ENCODE results near the gene SMARCD3.

The SMARCD3 gene

DNA sequence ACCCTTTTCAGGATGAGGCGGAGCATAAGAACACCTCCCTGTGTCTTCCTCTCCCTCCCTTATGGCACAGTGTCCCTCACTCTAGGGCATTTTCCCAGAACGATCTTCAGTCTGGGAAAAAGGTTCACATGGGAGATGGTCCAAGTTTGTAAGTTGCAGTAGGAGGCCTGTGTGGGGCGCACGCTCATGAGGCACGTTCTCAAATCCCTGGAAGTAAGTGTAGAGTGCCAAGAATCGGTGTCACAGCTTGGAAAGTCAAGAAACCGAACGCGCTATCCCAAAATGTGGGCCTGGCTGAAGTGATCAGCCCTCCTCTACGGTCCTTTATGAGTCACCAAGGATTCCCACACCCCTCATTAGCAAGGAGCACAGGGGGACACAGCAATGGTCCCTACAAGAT is 23.9 kb upstream of the SMARCD3 start:
- no peak for DNase-seq

- DNase-seq = no peak
These were observed 23.3 kb upstream of the SMARCD3 start for GRCh38 chr7:151271699-151272355.

DNA sequence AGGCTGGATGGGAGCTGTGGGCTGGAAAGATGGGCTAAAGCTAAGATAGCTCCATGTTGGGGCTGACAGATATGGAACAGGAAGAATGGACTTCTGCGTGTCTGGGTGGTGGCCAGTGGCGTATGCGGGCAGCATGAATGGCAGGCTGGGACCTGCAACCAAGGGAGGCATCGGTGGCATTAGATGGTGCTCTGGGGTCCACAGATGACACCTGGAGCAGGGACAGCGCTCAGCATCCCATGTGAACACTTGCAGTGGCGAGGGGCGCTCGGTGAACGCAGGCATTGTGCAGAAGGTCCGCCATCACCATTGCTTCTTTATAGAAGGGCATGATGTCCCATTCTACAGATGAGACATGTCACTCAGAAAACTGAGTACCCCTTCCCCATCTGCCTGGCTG is 21.0 kb upstream of the SMARCD3 start:
- DNase-seq = no peak

DNA sequence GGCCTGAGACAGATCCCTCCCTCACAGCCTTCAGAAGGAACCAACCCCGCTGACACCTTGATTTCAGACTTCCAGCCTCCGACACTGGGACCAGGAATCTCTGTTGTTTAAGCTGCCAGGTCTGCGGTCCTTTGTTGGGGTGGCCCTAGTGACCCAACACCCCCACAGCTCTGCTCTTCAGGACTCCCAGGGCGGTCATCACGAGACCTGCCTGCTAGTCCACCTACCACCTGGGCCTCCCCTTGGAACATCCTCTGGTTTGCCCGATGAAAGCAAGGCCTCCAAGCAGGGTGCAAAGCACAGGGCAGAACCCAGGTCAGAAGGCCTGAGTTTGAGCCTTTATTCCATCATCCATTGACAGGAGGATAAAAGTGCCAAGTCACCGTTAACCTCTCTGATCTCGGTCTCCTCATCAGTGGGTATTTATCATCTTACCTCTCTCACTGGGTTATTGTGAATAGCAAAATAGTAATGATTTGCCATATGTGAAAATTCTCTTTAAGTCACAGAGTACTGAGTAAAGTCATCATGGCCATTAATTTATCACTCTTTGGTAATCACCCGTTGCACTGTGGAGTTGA is 16.9 kb upstream of the SMARCD3 start:
- no peak for DNase-seq

DNA sequence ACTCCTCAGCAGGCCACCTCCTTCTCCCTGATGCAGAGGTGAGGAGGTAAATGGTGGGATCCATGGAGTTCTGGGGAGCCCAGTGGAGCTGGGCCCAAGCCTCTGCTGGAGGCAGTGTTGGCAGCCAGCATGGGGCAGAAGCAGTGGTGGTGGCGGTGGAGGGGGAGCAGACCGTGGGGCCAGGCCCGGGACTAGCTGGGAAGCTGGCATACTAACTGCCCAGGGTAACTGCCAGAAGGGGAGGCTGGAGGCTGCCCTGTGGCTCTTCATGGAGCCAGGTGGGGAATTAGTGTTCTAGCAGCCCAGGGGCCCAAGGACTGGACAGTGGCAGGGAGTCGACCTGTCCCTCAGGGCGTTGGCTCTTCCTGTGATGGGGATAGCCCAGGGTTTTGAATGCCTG is 16.1 kb upstream of the SMARCD3 start:
- no peak for DNase-seq

- DNase-seq = no peak
These were observed 13.0 kb upstream of the SMARCD3 start for GRCh38 chr7:151261529-151261928.

DNA sequence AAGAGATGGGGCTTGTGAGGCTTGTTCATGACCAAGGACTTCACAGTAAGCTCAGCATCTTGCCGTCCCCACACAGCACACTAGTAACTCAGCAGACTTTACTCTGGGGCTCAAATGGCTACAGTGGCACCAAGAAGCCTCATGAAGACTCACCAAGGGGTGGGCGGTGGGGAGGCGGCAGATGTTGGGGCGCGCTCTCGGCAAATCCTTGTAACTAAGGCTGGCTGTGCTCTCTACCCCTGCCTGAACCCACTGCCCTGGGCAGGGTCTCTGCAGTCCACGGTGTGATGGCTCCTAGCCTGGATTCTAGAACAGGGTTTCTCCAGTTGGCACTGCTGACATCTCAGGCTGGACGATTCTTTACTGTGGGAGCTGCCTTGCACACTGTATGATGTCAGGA is 12.4 kb upstream of the SMARCD3 start:
- no peak for DNase-seq

- DNase-seq = no peak
These were observed 12.0 kb upstream of the SMARCD3 start for GRCh38 chr7:151260471-151260870.

GRCh38 chr7:151257990-151258389 is 9.5 kb upstream of the SMARCD3 start:
- no peak for DNase-seq

- DNase-seq = no peak
These were observed 8.0 kb upstream of the SMARCD3 start for GRCh38 chr7:151256410-151257045.

DNA sequence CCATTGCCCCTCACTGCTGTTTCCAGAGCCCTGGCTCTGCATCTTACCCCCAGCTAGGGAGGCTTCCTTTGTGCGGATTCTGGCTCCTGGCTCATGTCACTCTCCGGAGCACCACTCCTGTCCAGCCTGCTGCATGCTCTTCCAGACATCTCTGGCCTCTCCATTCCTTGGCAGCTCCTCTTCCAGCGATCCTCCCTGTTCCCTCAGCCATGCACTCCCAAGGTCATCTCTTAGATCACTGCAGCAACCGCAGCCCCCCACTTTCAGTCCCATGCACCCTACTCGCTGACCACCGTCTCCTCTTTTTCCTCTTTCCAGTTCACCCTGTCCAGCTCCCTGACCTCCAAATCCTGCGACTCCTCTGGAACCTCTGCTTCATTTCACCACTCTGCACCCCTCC is 6.9 kb upstream of the SMARCD3 start:
- DNase-seq = no peak

DNA sequence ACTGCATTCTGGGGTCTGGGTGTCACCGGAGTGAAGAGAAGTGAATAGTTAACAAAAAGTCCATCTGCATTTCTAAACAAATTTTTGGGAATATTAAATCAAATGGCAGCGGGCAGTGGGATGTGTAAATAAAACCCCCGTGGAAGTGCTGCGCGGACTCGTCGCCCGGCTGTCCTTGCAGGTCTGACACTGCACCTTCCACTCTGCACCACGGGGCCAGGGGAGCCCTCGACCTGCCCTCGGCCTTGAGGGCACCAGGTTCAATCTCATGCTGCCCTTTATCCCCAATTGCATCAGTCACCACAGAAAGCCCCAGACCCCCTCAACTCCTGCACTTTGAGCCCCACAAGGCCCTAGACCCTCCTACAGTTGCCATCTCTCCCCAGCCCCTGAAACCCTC is 6.4 kb upstream of the SMARCD3 start:
- no peak for DNase-seq

GRCh38 chr7:151254316-151254715 is 5.8 kb upstream of the SMARCD3 start:
- no peak for DNase-seq

- DNase-seq = no peak
These were observed 4.6 kb upstream of the SMARCD3 start for GRCh38 chr7:151252961-151253711.

DNA sequence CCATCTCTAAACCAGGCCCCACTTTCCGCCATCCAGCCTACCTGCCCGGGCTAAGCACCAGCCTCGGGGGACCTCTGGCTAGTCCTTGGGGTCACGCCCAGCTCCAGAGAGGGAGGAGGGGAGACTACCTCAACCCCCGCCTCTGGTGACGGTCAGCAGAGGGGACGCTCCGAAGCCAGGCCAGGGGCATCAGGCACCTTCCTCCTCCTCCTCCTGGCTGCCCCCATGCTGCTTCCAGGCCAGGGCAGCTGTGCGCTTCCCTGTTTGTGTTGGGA is 4.0 kb upstream of the SMARCD3 start:
- DNase-seq = no peak

DNA sequence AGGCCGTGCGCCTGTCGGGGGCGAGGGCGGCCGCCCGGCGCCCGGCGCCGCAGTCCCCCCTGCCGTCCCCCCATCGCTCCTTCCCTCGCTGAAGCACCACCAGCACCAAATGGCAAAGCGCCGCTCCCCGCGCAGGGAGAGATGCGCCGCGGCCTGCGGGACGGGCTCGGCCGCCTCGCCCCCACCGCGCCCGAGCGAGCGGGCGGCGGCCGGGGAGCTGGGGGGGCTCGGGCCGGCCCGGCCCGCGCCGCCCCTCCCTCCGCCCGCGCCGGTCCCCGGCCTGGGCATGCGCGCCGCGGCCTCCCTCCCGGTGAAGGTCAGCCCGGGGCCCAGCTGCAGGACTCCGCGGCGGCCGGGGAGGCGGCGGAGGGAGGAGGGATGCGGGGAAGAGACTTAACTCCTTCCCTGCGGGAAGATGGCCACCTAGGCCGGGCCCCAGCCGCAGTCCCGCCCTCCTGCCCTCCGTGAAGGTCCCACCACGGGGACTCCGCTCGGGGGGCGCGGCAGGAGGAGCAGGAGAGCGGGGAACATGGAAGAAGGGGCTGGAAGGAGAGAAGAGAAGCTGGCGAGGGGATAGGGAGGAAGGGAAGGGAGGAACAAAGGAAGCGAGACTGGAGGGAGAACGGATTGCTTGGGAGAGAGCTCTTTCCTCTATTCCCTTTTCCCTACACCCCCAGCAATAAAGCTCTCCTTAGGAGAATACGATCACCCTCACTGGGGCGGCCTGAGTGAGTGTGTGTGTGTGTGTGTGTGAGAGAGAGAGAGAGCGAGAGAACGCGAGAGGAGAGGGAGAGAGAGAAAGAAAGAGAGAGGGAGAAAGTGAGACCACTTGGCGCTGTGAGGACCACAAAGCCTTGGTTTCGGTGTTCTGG is 3.4 kb upstream of the SMARCD3 start:
- DNase-seq = peak; percentile 66

DNA sequence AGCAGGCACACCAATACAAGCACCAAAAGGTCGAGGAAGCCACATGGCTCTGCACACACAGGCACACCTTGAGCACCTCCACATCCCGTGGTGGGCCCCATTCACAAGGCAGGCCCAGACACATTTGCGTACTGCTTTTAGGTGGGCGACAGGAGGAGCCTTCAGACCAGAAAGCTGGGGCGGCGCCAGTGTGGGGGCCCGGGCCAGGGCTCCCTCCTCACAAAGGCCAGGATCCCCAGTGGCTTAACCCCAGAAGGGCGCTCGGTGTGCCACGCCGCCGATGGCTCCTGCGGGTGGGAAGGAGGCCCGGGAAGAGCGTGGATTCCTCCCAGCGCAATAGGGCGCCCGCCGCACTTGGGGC is 2.8 kb upstream of the SMARCD3 start:
- no peak for DNase-seq

DNA sequence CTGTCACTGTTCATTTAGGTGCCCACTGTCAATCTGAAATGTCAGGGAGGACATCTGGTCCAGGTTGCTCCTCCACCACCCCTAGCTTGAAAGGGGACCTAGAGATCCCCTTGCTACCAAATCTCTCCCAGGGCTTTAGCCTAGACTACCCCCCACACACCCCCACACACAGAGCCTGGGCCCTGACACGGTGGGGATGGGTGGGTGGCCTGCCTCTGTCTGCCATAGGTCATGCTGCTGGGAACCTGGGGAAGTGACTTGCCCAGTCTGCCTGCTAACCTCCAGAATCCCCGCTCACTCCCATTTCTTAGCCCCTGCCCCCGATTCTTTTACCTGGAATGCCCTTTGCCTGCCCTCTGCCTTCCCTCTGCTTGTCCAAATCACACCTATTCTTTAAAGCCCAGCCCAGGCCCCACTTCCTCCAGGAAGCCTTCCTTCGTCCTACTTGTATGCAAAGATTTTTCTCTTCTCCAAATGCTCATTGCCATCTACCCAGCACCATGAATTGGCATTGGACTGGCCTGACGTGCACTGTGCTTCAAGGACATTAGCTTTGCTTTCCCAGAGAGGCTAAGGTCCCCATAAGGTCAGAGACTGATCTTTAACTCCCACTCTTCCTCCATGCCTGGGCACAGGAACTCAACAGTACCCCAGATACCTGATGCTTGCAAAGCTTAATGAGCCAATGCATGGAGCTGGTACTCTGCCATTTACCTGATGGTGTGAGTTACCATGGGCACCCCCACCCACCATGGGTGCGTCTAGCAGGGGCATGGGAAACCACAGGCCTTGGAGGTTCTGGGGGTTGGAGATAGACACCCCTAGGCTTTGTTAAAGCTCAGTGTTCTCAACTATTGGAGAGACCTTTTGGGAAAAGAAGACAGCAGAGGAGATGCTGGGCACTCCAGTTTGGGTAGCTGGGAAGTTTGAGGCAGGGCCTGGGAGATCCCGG is 2.0 kb upstream of the SMARCD3 start:
- no peak for DNase-seq

- no peak for DNase-seq
These were observed 1.2 kb upstream of the SMARCD3 start for GRCh38 chr7:151249732-151250072.

- no peak for DNase-seq
These were observed 689 bp upstream of the SMARCD3 start for GRCh38 chr7:151249034-151249731.

GRCh38 chr7:151247611-151248345 is 716 bp downstream of the SMARCD3 start:
- no peak for DNase-seq

Measured in NCI-H2107 (cell line).